K562 (cell line): ENCODE data around the gene PAQR4. TPM values are rescaled to one million over a fixed set of nuclear protein-coding genes. Genes with fewer than 3 reads are reported as not detected.

ENCODE experiments used
- CAMTA2 ChIP-seq: fragments of 250-450 bp; sonication (Bioruptor Pico); conservative IDR thresholded peaks from 2 replicates; pipeline ENCODE4 v1.5.1; 2022
- CBX5 ChIP-seq: IDR thresholded peaks from 2 replicates; pipeline ENCODE4 v1.6.1; 2014; ENCODE audit warnings: low read depth, borderline replicate concordance
- CBX8 ChIP-seq: fragments of 200-600 bp; sonication (generic); IDR thresholded peaks from 2 replicates; pipeline ENCODE4 v1.6.1; 2012; ENCODE audit warnings: borderline replicate concordance, mixed run types, low read depth, mild to moderate bottlenecking, moderate library complexity, mixed read lengths, low read length, control low read depth, inconsistent platforms; ENCODE audit not compliant: poor library complexity, severe bottlenecking; ENCODE audit errors: extremely low read depth
- CCAR2 ChIP-seq: fragments of 200-400 bp; formaldehyde crosslinking; IDR thresholded peaks from 2 replicates; pipeline ENCODE4 v1.6.1; 2017; ENCODE audit warnings: mild to moderate bottlenecking, low read depth, low read length
- CCNT2 ChIP-seq: IDR thresholded peaks from 2 replicates; pipeline ENCODE4 v1.6.1; 2011; ENCODE audit warnings: borderline replicate concordance, low read depth, mild to moderate bottlenecking, moderate library complexity, mixed read lengths, low read length; ENCODE audit not compliant: insufficient read length; ENCODE audit errors: extremely low read depth
- CREB1 ChIP-seq, 2 experiments: sonication (generic) in 1 of 2; formaldehyde crosslinking in 1 of 2; IDR thresholded peaks; 2 replicates each; pipeline versions ENCODE4 v1.6.1 to v1.8.0; 2012 to 2022; ENCODE audit warnings: inconsistent platforms in 1 of 2, mild to moderate bottlenecking in 1 of 2, missing genetic modification reagents in 1 of 2, moderate library complexity in 1 of 2
- EGR1 ChIP-seq: fragments of 450-650 bp; conservative IDR thresholded peaks from 2 replicates; pipeline ENCODE4 v1.6.1; 2017; ENCODE audit warnings: mild to moderate bottlenecking
- EP400 ChIP-seq: fragments of 450-650 bp; IDR thresholded peaks from 2 replicates; pipeline ENCODE4 v1.6.1; 2017; ENCODE audit warnings: antibody characterized with exemption, mild to moderate bottlenecking, moderate library complexity
- GABPA ChIP-seq: fragments of 200-800 bp; sonication (Bioruptor generic); conservative IDR thresholded peaks from 2 replicates; pipeline ENCODE4 v1.6.1; 2016; ENCODE audit warnings: low read depth, missing genetic modification characterization, missing compliant biosample characterization
- GATA2 ChIP-seq: sonication (generic); formaldehyde crosslinking; IDR thresholded peaks from 2 replicates; pipeline ENCODE4 v1.4.0; 2020; ENCODE audit warnings: mild to moderate bottlenecking, missing genetic modification reagents
- GATAD2A ChIP-seq: fragments of 450-650 bp; IDR thresholded peaks from 2 replicates; pipeline ENCODE4 v1.6.1; 2017
- IFI16 ChIP-seq: fragments of 250-450 bp; sonication (Bioruptor Pico); IDR thresholded peaks from 2 replicates; pipeline ENCODE4 v2.1.2; 2022; ENCODE audit warnings: mild to moderate bottlenecking, inconsistent platforms
- KAT2B ChIP-seq: IDR thresholded peaks from one replicate; pipeline ENCODE4 v1.6.1; 2012; ENCODE audit warnings: low read depth, mild to moderate bottlenecking, control low read depth, inconsistent platforms, low read length, moderate library complexity
- KDM5B ChIP-seq: fragments of 200-600 bp; sonication (generic); IDR thresholded peaks from 2 replicates; pipeline ENCODE4 v1.6.1; 2012; ENCODE audit warnings: low read depth, mild to moderate bottlenecking, moderate library complexity, low read length, control low read depth, inconsistent platforms; ENCODE audit not compliant: insufficient replicate concordance
- KHSRP ChIP-seq: fragments of 450-650 bp; IDR thresholded peaks from 2 replicates; pipeline ENCODE4 v1.6.1; 2017
- MCM7 ChIP-seq, 2 experiments: fragments of 450-650 bp; IDR thresholded peaks; 2 replicates each; pipeline ENCODE4 v1.6.1; 2016 to 2018
- MTA3 ChIP-seq: fragments of 450-650 bp; formaldehyde crosslinking; IDR thresholded peaks from 2 replicates; pipeline ENCODE4 v1.6.1; 2017; ENCODE audit warnings: mild to moderate bottlenecking, borderline replicate concordance
- NFRKB ChIP-seq: fragments of 450-650 bp; IDR thresholded peaks from 2 replicates; pipeline ENCODE4 v1.6.1; 2016; ENCODE audit warnings: low read depth
- NRF1 ChIP-seq, 2 experiments: fragments of 450-650 bp; IDR thresholded peaks in 1 of 2; conservative IDR thresholded peaks in 1 of 2; 2 replicates each; pipeline ENCODE4 v1.6.1; 2014; ENCODE audit warnings: mild to moderate bottlenecking in 2 of 2
- PRPF4 ChIP-seq: fragments of 200-400 bp; formaldehyde crosslinking; IDR thresholded peaks from one replicate; pipeline ENCODE4 v1.6.1; 2017; ENCODE audit warnings: low read length, low read depth, mild to moderate bottlenecking; ENCODE audit not compliant: insufficient read depth, poor library complexity, severe bottlenecking
- RB1 ChIP-seq: fragments of 450-650 bp; IDR thresholded peaks from 2 replicates; pipeline ENCODE4 v1.6.1; 2017; ENCODE audit warnings: low read depth, mild to moderate bottlenecking
- RBM22 ChIP-seq: fragments of 200-400 bp; formaldehyde crosslinking; IDR thresholded peaks from 2 replicates; pipeline ENCODE4 v1.6.1; 2018; ENCODE audit warnings: low read length, low read depth; ENCODE audit not compliant: poor library complexity, severe bottlenecking
- SAP30 ChIP-seq: fragments of 200-600 bp; sonication (generic); IDR thresholded peaks from 2 replicates; pipeline ENCODE4 v1.6.1; 2012; ENCODE audit warnings: borderline replicate concordance, low read depth, mild to moderate bottlenecking, moderate library complexity, low read length, control low read depth, inconsistent platforms; ENCODE audit not compliant: insufficient read depth, poor library complexity, severe bottlenecking
- SRSF3 ChIP-seq: fragments of 200-400 bp; formaldehyde crosslinking; IDR thresholded peaks from 2 replicates; pipeline ENCODE4 v1.6.1; 2016; ENCODE audit warnings: mild to moderate bottlenecking, low read length, moderate library complexity; ENCODE audit not compliant: insufficient read depth
- SUPT5H ChIP-seq: fragments of 450-650 bp; IDR thresholded peaks from 2 replicates; pipeline ENCODE4 v1.6.1; 2016
- U2AF1 ChIP-seq: fragments of 200-400 bp; formaldehyde crosslinking; optimal IDR thresholded peaks from 2 replicates; pipeline ENCODE3; 2017; ENCODE audit warnings: mild to moderate bottlenecking, low read depth, low read length, moderate library complexity
- ZBED1 ChIP-seq: IDR thresholded peaks from 2 replicates; pipeline ENCODE4 v1.6.1; 2014
- ZFP1 ChIP-seq: fragments of 450-650 bp; formaldehyde crosslinking; IDR thresholded peaks from 2 replicates; pipeline ENCODE4 v1.4.0; 2020; ENCODE audit warnings: mild to moderate bottlenecking, mixed read lengths
- ZHX1 ChIP-seq: fragments of 150-350 bp; conservative IDR thresholded peaks from 2 replicates; pipeline ENCODE4 v1.6.1; 2014; ENCODE audit warnings: low read length
- ZNF174 ChIP-seq: fragments of 250-450 bp; sonication (Bioruptor Pico); IDR thresholded peaks from 2 replicates; pipeline ENCODE4 v1.4.0; 2020; ENCODE audit warnings: mild to moderate bottlenecking
- ZNF699 ChIP-seq: fragments of 250-450 bp; sonication (Bioruptor Pico); IDR thresholded peaks from 2 replicates; pipeline ENCODE4 v1.8.0; 2021; ENCODE audit warnings: mild to moderate bottlenecking, moderate library complexity; ENCODE audit not compliant: insufficient replicate concordance
- polyA plus RNA-seq, 8 experiments: library from polyadenylated mRNA; depleted of rRNA in 4 of 8; stranded (reverse) in 5 of 8; unstranded in 3 of 8; fragments of >200 nt; fragmentation: Nextera tagmentation in 2 of 8; fragmentation: Illumina TruSeq in 1 of 8; extraction: Ambion mirVana in 2 of 8; extraction: Trizol in 1 of 8; gene quantifications; 2 replicates each; pipeline versions ENCODE4 v1.2.1 to v1.2.3, GENCODE V29; 2011 to 2014; ENCODE audit warnings: inconsistent platforms in 1 of 8, missing spikeins in 1 of 8
- total RNA-seq, 7 experiments: library from RNA; depleted of rRNA in 6 of 7; stranded (reverse); fragments of >200 nt in 6 of 7; fragmentation: Illumina TruSeq in 2 of 7; extraction: Trizol in 2 of 7; gene quantifications; 2 replicates each; pipeline versions ENCODE4 v1.2.1 to v1.2.3, GENCODE V29; 2011 to 2021; ENCODE audit warnings: low replicate concordance in 1 of 7

Gene PAQR4
- total and polyA plus RNA-seq, 9 of the 15 experiments (the other 6 are each of a cell fraction or from before 2014, with no cell fraction given), result 0.62 to 40.4 (median 19.5) TPM

DNA sequence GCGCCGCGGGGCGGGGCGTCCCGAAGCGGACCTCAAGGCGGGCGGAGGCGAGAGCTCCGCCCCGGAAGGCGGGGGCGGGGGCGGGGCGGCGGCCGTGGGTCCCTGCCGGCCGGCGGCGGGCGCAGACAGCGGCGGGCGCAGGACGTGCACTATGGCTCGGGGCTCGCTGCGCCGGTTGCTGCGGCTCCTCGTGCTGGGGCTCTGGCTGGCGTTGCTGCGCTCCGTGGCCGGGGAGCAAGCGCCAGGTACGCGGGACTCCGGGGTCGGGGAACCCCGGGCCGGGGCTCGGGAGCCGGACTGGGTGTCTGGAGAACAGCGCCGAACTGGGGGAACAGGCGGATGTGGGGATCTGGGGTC, 51.1 kb downstream of the PAQR4 start, which contains the start of gene TNFRSF12A (continued):
- TF ChIP-seq CBX8 (no peak), RBM22 (no peak), ZHX1 (no peak), KHSRP (no peak), NRF1 (conservative IDR thresholded peaks at IDR 0.05 in 1 of 2, IDR thresholded peaks at IDR 0.05 in 1 of 2) (peak; percentile 55 to 56; a peak in 2 of 4 replicates), CAMTA2 (no peak), ZFP1 (no peak), RB1 (peak; percentile 84), CCNT2 (peak; percentile 61), KAT2B (no peak), CBX5 (no peak), SAP30 (peak; percentile 57), KDM5B (peak; percentile 51), MCM7 (IDR thresholded peaks at IDR 0.05) (no peak), U2AF1 (no peak), EP400 (peak; percentile 29; the same call in 1 of the 2 replicates), ZBED1 (no peak), ZNF699 (CRISPR knock-in tag) (no peak), SRSF3 (no peak), SUPT5H (peak; percentile 87), ZNF174 (CRISPR knock-in tag) (no peak), GATAD2A (no peak), GATA2 (CRISPR knock-in tag) (no peak), CCAR2 (no peak), GABPA (tag) (peak; percentile 59), IFI16 (CRISPR knock-in tag) (no peak), EGR1 (peak; percentile 49), PRPF4 (peak; percentile 47), NFRKB (no peak), CREB1 (IDR thresholded peaks at IDR 0.05) (no peak), CREB1 (CRISPR knock-in tag; IDR thresholded peaks at IDR 0.05) (no peak), MTA3 (no peak)
